ENCODE data around the gene RNU6-8.

The RNU6-8 gene
- 0 to 0.85 (median 0.16) reads per million in 18 experiments for total RNA-seq

GRCh38 chr14:32202998-32203882 is at the start of gene RNU6-8:
TSS of gene RNU6-8 (minus strand) at chr14:32203269.
- peak; percentile 44 to 57 for DNase-seq

DNA sequence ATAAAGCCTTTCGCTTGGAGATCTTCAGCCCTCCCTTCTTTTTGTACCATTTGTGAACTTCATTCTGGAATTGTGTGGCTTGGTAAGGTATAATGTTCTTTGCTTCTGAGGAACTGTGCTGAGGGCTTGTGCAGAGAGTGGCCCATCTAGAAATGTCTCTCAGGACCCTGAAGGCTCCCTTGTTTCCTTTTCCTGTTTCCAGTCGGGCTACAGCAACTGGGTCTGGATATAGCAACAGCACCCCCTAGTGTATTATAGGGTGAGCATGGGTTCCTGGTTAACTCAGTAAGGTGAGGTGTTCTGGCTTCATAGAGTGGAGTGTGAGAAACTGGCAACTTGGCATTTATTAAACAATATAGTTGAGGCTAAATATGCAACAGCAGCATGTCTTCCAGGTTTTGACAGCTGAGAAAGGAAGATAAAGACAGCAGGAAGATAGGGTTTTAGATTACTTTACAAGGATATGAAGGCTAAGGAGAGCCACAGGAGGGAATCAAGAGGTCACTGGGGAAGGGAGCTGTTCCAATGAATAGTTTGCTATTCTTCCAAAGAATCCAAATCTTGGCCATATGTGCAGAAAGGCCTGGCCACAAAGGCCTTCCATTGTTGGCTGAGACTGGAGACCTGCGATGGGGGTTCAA is 49.1 kb upstream of the RNU6-8 start:
- DNase-seq: peak; percentile 69 to 72

DNA sequence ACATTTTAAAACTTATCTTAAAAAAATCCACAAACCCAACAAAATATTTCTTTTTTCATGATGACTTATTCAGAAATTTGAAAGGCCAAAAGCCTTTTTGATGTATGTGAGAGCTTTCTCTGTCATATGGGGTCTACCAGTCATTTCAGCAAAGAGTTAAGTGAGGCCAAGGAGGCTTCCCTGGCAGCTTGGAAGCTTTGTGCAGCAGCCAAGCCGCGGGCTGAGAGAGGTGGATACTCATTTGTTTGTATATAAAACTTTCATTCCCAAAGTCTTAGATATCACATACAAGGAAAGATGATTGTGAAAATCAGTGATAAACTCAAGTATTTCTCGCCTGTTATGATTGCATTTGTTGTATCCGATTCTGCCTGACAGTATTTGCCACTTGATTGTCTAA is 48.5 kb upstream of the RNU6-8 start:
- no peak for DNase-seq

- no peak for DNase-seq
These were observed 47.6 kb upstream of the RNU6-8 start for GRCh38 chr14:32250681-32251080.

DNA sequence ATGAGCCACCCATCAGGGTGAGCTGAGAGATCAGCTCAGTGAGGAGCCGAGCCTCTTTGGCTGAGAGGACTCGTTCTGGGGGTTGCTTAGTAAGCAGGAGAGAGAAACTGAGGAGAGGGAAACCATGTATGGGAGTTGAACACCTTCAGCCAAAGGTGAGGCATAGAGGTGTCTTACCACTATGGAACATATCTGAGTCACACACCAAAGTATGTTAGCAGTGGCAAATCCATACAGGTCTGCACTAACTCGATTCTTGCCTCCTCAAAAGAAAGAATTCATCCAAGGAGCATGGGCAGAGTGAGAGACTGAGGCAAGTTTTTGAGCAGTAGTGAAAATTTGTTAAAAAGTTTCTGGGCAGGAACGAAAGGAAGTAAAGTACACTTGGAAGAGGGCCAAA is 46.7 kb upstream of the RNU6-8 start:
- no peak for DNase-seq

GRCh38 chr14:32249371-32249770 is 46.3 kb upstream of the RNU6-8 start:
- peak; percentile 20 to 59 for DNase-seq

DNA sequence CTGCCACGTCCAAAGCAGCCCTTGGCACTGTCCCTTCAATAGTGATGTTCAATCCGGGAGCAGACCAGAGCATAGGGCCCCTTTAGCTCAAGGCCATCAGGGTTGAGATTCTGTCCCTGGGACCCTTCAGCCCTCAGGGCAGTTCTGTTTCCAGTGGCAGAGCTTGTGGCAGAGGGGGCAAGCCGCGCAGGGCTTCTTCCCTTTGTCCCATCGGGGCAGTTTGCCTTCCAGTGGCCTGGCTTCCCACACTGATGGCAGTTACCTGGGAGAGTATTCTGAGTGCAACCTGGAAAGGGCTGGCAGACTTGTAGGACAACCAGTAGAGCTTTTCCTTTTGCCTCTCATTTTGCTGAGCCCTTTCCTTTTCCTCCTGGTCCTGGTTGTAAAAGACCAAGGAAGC is 43.7 kb upstream of the RNU6-8 start:
- no peak for DNase-seq

DNA sequence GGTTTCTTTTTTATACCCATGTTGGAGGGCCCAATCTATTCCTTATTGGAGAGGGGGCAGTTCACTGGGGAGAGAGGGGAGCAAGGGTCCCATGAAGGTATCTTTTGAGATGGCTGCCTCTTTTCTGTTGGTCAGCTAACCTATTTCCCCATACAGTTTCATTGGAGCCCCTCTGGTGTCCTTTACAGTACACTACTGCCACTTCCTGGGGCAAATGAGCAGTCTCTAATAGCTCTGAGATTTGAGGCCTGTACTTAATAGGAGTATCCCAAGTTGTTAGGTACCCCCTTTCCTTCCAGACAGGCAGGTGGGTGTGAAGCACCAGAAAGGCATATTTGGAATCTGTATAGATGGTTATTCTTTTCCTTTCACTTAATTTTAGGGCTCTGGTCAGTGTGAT is 41.3 kb upstream of the RNU6-8 start:
- DNase-seq: no peak

DNA sequence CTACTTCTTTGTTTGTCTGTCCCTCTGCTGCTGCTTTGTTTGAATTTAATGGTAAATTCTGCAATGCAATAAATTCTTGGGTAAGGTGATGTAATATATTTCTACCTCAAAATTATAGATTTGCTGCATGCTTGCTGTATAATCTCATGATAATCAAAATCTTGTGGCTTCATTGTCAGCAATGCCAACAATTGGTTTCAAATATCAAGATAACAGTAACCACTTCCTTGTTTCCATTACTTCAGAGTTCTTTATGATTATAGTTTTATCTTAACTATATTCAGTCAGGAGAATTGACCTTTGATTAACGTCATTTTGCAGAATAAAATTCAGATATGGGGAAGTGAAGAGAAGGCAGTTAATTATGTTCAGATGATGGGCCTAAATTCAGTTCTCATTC is 30.2 kb upstream of the RNU6-8 start:
- no peak for DNase-seq

DNA sequence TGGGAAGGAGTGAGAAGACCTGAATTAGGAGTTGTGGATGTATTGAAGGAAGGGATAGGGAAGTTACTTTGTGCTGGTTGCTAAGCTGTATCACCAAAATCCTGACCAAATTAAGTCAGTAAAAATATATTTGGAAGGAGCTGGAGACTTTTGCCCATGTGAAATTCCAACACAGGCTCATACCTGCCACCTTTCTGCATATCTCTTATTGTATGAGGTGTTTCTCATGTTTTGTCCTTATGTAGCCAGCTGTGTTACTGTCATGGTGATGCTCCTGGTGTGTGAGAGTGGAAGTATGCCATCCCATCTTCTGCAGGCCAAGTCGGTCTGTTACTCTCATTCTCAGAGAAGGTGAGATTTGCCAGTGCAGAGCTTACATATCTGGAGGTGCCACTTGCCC is 29.4 kb upstream of the RNU6-8 start:
- no peak for DNase-seq

DNA sequence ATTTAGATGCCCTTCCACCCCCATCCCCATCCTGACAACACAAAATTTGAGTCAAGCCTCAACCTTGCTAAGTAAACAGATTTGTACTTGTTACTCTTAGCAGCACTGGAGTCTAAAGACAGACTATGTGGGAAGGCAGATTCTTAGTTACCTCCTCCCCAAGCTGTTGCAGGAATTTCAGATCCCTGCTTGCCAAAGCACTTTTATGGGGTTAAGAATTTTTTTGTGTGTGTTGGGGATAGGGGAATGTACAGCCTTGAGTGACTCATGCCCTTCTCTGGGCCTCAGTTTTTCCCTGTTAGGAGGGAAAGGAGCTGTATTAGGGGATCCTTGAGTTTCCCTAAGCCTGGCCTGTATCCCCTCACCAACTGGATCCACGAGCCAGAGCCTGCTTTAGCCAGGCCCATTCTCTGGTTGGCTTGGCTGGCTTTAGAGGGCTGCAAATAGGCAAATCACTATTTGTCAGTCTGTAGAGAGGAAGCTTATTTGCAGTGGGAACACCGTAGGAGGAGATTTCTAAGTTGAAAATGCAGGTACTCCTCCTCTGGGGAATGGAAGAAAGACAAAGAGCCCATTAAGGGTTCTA is 27.7 kb upstream of the RNU6-8 start:
- no peak for DNase-seq

GRCh38 chr14:32230181-32230580 is 27.1 kb upstream of the RNU6-8 start:
- no peak for DNase-seq

- DNase-seq: no peak
These were observed 23.0 kb upstream of the RNU6-8 start for GRCh38 chr14:32226056-32226455.

DNA sequence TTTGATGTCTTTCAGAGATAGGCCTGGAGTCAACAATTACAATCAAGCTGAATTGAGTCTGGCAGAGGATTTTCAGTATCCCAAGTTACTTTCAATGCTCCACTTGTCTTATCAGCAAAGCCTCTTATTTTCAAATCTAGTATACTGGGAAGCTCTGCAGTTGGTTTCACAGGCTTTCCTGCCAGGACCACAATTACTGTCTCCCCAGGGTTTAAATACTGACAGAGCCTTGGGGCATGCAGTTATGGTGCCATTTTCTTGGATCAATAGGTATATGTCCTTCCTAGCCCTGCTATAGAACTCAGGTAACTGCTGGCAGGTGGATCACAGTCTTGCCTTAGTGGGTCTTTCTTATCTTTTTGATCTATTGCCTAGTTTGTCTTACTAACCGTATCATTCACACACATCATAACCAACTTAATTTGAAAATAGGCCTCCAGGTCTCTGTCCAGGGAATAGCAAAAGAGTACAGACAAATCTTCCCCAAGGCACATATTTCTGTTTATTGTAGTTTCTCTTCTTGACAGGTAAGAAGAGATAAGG is 22.4 kb upstream of the RNU6-8 start:
- no peak for DNase-seq

- peak in 1 of 2 donors; percentile 30 for DNase-seq
These were observed 21.8 kb upstream of the RNU6-8 start for GRCh38 chr14:32224737-32225377.

GRCh38 chr14:32217301-32217700 is 14.2 kb upstream of the RNU6-8 start:
- DNase-seq: no peak

GRCh38 chr14:32212833-32213232 is 9.8 kb upstream of the RNU6-8 start:
- DNase-seq: no peak

- no peak for DNase-seq
These were observed 8.0 kb upstream of the RNU6-8 start for GRCh38 chr14:32211068-32211404.

DNA sequence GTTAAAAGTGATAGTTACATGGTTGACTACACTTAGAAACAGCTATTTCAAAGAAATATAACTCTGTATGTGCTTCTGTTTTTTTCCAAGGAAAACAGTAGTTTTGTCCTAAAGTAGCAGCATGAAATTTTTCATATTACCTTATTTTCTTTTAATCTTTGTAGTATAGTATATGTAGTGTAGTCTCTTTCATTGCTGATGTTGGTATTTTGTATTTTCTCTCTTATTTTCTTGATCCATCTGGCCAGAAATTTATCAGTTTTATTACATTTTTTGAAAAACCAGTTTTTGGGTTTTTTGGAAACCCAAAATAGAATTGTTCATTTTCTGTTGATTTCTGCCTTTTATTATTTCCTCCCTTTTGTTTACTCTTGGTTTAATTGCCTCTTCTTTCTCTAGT is 6.4 kb upstream of the RNU6-8 start:
- no peak for DNase-seq

DNA sequence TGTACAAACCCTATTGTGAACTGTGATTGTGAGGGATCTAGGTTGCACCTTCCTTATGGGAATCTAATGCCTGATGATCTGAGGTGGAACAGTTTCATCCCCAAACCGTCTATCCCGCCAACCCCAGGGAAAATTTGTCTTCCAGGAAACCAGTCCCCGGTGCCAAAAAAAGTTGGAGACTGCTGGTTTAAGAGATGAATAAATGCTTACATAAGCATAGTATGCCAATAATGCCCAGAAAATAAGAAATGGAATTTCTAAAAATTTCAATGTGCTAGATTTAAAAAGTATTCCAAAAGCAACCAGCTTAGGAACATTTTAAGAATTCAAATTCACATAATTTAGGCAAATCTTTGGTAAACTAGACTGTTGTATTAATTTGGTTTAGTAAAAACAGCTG is 5.4 kb upstream of the RNU6-8 start:
- no peak for DNase-seq

- DNase-seq: no peak
These were observed 3.5 kb upstream of the RNU6-8 start for GRCh38 chr14:32206552-32206951.

- peak in 1 of 2 donors; percentile 44 for DNase-seq
These were observed 2.9 kb upstream of the RNU6-8 start for GRCh38 chr14:32205984-32206383.

GRCh38 chr14:32205554-32205953 is 2.5 kb upstream of the RNU6-8 start:
- DNase-seq: no peak
